T-helper 2 cell (primary cell): ENCODE measurements around the gene TMEM238.

Experiments
- DNase-seq, 5 experiments: peaks; one replicate each; pipeline versions ENCODE4 v3.0.0 to v3.0.0-alpha.2; 2012 to 2022

TMEM238 gene

GRCh38 chr19:55354698-55355212 is 29.3 kb downstream of the TMEM238 start, which contains the start of gene COX6B2:
COX6B2 (minus strand) TSS chr19:55354719; CDS start chr19:55354521, 198 bp downstream.
- no peak for DNase-seq

- DNase-seq = peak; percentile 46 to 73 (median 63)
Measured at GRCh38 chr19:55353803-55354697, 30.0 kb downstream of the TMEM238 start.

GRCh38 chr19:55353356-55353802 is 30.7 kb downstream of the TMEM238 start:
- no peak for DNase-seq

GRCh38 chr19:55352549-55353145 is 31.4 kb downstream of the TMEM238 start:
- no peak for DNase-seq

GRCh38 chr19:55352040-55352439 is 32.1 kb downstream of the TMEM238 start:
- peak in 1 of 5 experiments; percentile 32 for DNase-seq

- DNase-seq = no peak
Measured at GRCh38 chr19:55350620-55351315, 33.3 kb downstream of the TMEM238 start.

GRCh38 chr19:55348317-55349034 is 35.6 kb downstream of the TMEM238 start:
- no peak for DNase-seq

- no peak for DNase-seq
Measured at GRCh38 chr19:55347442-55348009, 36.6 kb downstream of the TMEM238 start.

GRCh38 chr19:55346725-55347441 is 37.2 kb downstream of the TMEM238 start:
- DNase-seq = no peak

GRCh38 chr19:55345818-55346724 is 38.0 kb downstream of the TMEM238 start:
- DNase-seq = no peak

- DNase-seq = no peak
Measured at GRCh38 chr19:55345101-55345817, 38.8 kb downstream of the TMEM238 start.

GRCh38 chr19:55344444-55344843 is 39.6 kb downstream of the TMEM238 start:
- no peak for DNase-seq

- no peak for DNase-seq
Measured at GRCh38 chr19:55341595-55342531, 42.2 kb downstream of the TMEM238 start.

- peak in 4 of 5 experiments; percentile 17 to 68 (median 46) for DNase-seq
Measured at GRCh38 chr19:55341171-55341588, 42.9 kb downstream of the TMEM238 start.

- peak in 1 of 5 experiments; percentile 36 for DNase-seq
Measured at GRCh38 chr19:55340784-55341147, 43.3 kb downstream of the TMEM238 start.

- DNase-seq = peak in 2 of 5 experiments; percentile 16 to 30
Measured at GRCh38 chr19:55339889-55340783, 44.0 kb downstream of the TMEM238 start.
